HFF-Myc (cell line): ENCODE data around the gene LRRC15.

ENCODE experiments used
- DNase-seq: peaks from one replicate; pipeline ENCODE4 v3.0.0-alpha.2; 2011; ENCODE audit warnings: low read depth; ENCODE audit errors: extremely low read depth
- H3K4me3 ChIP-seq: replicated peaks from 2 replicates; pipeline ENCODE4 v1.5.1; 2011; ENCODE audit warnings: low read depth, mild to moderate bottlenecking, control low read depth, low read length
- CTCF ChIP-seq: IDR thresholded peaks from 2 replicates; pipeline ENCODE4 v1.5.1; 2012; ENCODE audit warnings: mild to moderate bottlenecking, low read depth, low read length, control low read depth; ENCODE audit errors: missing control alignments

The LRRC15 gene

GRCh38 chr3:194382196-194382891 lies 12.8 kb upstream of the LRRC15 start:
- no peak for TF ChIP-seq CTCF
- no peak overlapping the region for H3K4me3 ChIP-seq
- DNase-seq, result no peak

- DNase-seq, result no peak
- H3K4me3 ChIP-seq, result no peak overlapping the region
- TF ChIP-seq CTCF, result no peak
These were observed 11.9 kb upstream of the LRRC15 start for GRCh38 chr3:194381460-194381875.

GRCh38 chr3:194380326-194380725 lies 10.8 kb upstream of the LRRC15 start:
- DNase-seq, result no peak

GRCh38 chr3:194379651-194380050 lies 10.1 kb upstream of the LRRC15 start:
- H3K4me3 ChIP-seq, result no peak overlapping the region
- no peak for DNase-seq
- no peak for TF ChIP-seq CTCF

More at GRCh38 chr3:194380326-194380725, 10.8 kb upstream of the LRRC15 start:
- no peak overlapping the region for H3K4me3 ChIP-seq
- no peak for TF ChIP-seq CTCF

GRCh38 chr3:194379231-194379630 lies 9.7 kb upstream of the LRRC15 start:
- no peak for DNase-seq
- H3K4me3 ChIP-seq, result no peak overlapping the region
- no peak for TF ChIP-seq CTCF

- no peak for TF ChIP-seq CTCF
- no peak overlapping the region for H3K4me3 ChIP-seq
- no peak for DNase-seq
These were observed 8.2 kb upstream of the LRRC15 start for GRCh38 chr3:194377708-194378107.

- H3K4me3 ChIP-seq, result no peak overlapping the region
- no peak for DNase-seq
- no peak for TF ChIP-seq CTCF
These were observed 6.7 kb upstream of the LRRC15 start for GRCh38 chr3:194376241-194376560.
